ENCODE results near the gene TDRD15.
"Not testable (repeated sequence)": the region's sequence is repeated elsewhere in the genome, so short reads cannot be mapped to it uniquely, and the experiment has no call there.

The TDRD15 gene

GRCh38 chr2:21097331-21097730 is 26.4 kb upstream of the TDRD15 start:
- H3K9me3 ChIP-seq (replicated peaks in 1 of 2; ENCODE audit: control insufficient read depth in 2 of 2, insufficient read depth in 1 of 2, low read depth in 1 of 2, low read length in 2 of 2): no peaks in the 10 kb centered on the region
- no peak overlapping the region for H3K4me2 ChIP-seq (ENCODE audit: insufficient read depth, low read length, poor library complexity, severe bottlenecking)
- no peak overlapping the region for H3K14ac ChIP-seq (ENCODE audit: low read length)
- H2BK120ac ChIP-seq (ENCODE audit: low read depth, low read length): no peak overlapping the region
- H2BK15ac ChIP-seq (ENCODE audit: low read length): no peak overlapping the region
- WGBS, 2 donors (ENCODE audit: extremely low coverage in 2 of 2, insufficient read length in 2 of 2, insufficient replicate concordance in 1 of 2): no CpG with 5 or more reads among the region's 6 CpGs
- H3K9ac ChIP-seq (ENCODE audit: low read depth, low read length, poor library complexity): no peak overlapping the region
- H2AFZ ChIP-seq (ENCODE audit: low read length): no peak overlapping the region
- H3K27me3 ChIP-seq (ENCODE audit: control insufficient read depth in 3 of 3, insufficient read depth in 3 of 3, low read depth in 1 of 3, low read length in 3 of 3): no peaks in the 10 kb centered on the region
- peaks cover 0 to 2% of the 10 kb centered on the region in 2 donors for H3K4me1 ChIP-seq (ENCODE audit: control insufficient read depth in 2 of 2, insufficient read depth in 1 of 2, low read depth in 1 of 2, low read length in 2 of 2)
- no peak for DNase-seq (ENCODE audit: low spot score)
- H3K23ac ChIP-seq (ENCODE audit: low read depth, low read length, poor library complexity): no peak overlapping the region
- H3K36me3 ChIP-seq (replicated peaks in 1 of 2; ENCODE audit: control insufficient read depth in 2 of 2, insufficient read depth in 2 of 2, low read length in 2 of 2): no peaks in the 10 kb centered on the region
- H2BK5ac ChIP-seq (ENCODE audit: low read length): no peak overlapping the region
- no peak overlapping the region for H4K91ac ChIP-seq (ENCODE audit: low read depth, low read length, poor library complexity)
- H3K4ac ChIP-seq (ENCODE audit: low read length): no peak overlapping the region
- no peak overlapping the region for H3K18ac ChIP-seq (ENCODE audit: low read length)
- no peak overlapping the region for H2AK5ac ChIP-seq (ENCODE audit: low read depth, low read length)
- no peak overlapping the region for H3K27ac ChIP-seq (replicated peaks; ENCODE audit: low read length)
- H3K4me3 ChIP-seq (ENCODE audit: low read length in 2 of 2): no peak overlapping the region
- H4K8ac ChIP-seq (ENCODE audit: low read depth, low read length): no peak overlapping the region
- no peaks in the 10 kb centered on the region for H3K79me1 ChIP-seq (ENCODE audit: low read depth, low read length)
- no peak overlapping the region for H2BK12ac ChIP-seq (ENCODE audit: low read length)

GRCh38 chr2:21098294-21098693 is 25.5 kb upstream of the TDRD15 start:
- Histone ChIP-seq H3K9me3 (replicated peaks in 1 of 2; ENCODE audit: control insufficient read depth in 2 of 2, insufficient read depth in 1 of 2, low read depth in 1 of 2, low read length in 2 of 2) (no peaks in the 10 kb centered on the region), H3K14ac (ENCODE audit: low read length) (no peak overlapping the region), H4K91ac (ENCODE audit: low read depth, low read length, poor library complexity) (no peak overlapping the region), H3K4me1 (ENCODE audit: control insufficient read depth in 2 of 2, insufficient read depth in 1 of 2, low read depth in 1 of 2, low read length in 2 of 2) (peaks cover 0 to 2% of the 10 kb centered on the region in 2 donors), H2BK120ac (ENCODE audit: low read depth, low read length) (no peak overlapping the region), H2BK15ac (ENCODE audit: low read length) (no peak overlapping the region), H3K27ac (replicated peaks; ENCODE audit: low read length) (no peak overlapping the region), H3K36me3 (replicated peaks in 1 of 2; ENCODE audit: control insufficient read depth in 2 of 2, insufficient read depth in 2 of 2, low read length in 2 of 2) (no peaks in the 10 kb centered on the region), H3K4me2 (ENCODE audit: insufficient read depth, low read length, poor library complexity, severe bottlenecking) (no peak overlapping the region), H3K4ac (ENCODE audit: low read length) (no peak overlapping the region), H3K18ac (ENCODE audit: low read length) (no peak overlapping the region), H2BK5ac (ENCODE audit: low read length) (no peak overlapping the region), H2AFZ (ENCODE audit: low read length) (no peak overlapping the region), H3K79me1 (ENCODE audit: low read depth, low read length) (no peaks in the 10 kb centered on the region), H2BK12ac (ENCODE audit: low read length) (no peak overlapping the region), H3K4me3 (ENCODE audit: low read length in 2 of 2) (no peak overlapping the region), H2AK5ac (ENCODE audit: low read depth, low read length) (no peak overlapping the region), H3K27me3 (ENCODE audit: control insufficient read depth in 3 of 3, insufficient read depth in 3 of 3, low read depth in 1 of 3, low read length in 3 of 3) (no peaks in the 10 kb centered on the region), H3K9ac (ENCODE audit: low read depth, low read length, poor library complexity) (no peak overlapping the region), H4K8ac (ENCODE audit: low read depth, low read length) (no peak overlapping the region), H3K23ac (ENCODE audit: low read depth, low read length, poor library complexity) (no peak overlapping the region)
- no peak for DNase-seq (ENCODE audit: low spot score)
- WGBS, 2 donors (ENCODE audit: extremely low coverage in 2 of 2, insufficient read length in 2 of 2, insufficient replicate concordance in 1 of 2): no CpG with 5 or more reads among the region's 1 CpG

- Histone ChIP-seq H3K79me1 (ENCODE audit: low read depth, low read length) (no peaks in the 10 kb centered on the region), H3K27ac (replicated peaks; ENCODE audit: low read length) (no peak overlapping the region), H3K36me3 (replicated peaks in 1 of 2; ENCODE audit: control insufficient read depth in 2 of 2, insufficient read depth in 2 of 2, low read length in 2 of 2) (no peaks in the 10 kb centered on the region), H2BK15ac (ENCODE audit: low read length) (no peak overlapping the region), H2AFZ (ENCODE audit: low read length) (no peak overlapping the region), H2AK5ac (ENCODE audit: low read depth, low read length) (no peak overlapping the region), H3K9me3 (replicated peaks in 1 of 2; ENCODE audit: control insufficient read depth in 2 of 2, insufficient read depth in 1 of 2, low read depth in 1 of 2, low read length in 2 of 2) (no peaks in the 10 kb centered on the region), H3K4ac (ENCODE audit: low read length) (no peak overlapping the region), H3K4me1 (ENCODE audit: control insufficient read depth in 2 of 2, insufficient read depth in 1 of 2, low read depth in 1 of 2, low read length in 2 of 2) (peaks cover 0 to 2% of the 10 kb centered on the region in 2 donors), H4K91ac (ENCODE audit: low read depth, low read length, poor library complexity) (no peak overlapping the region), H2BK5ac (ENCODE audit: low read length) (no peak overlapping the region), H3K4me3 (ENCODE audit: low read length in 2 of 2) (no peak overlapping the region), H3K9ac (ENCODE audit: low read depth, low read length, poor library complexity) (no peak overlapping the region), H3K23ac (ENCODE audit: low read depth, low read length, poor library complexity) (no peak overlapping the region), H3K4me2 (ENCODE audit: insufficient read depth, low read length, poor library complexity, severe bottlenecking) (no peak overlapping the region), H4K8ac (ENCODE audit: low read depth, low read length) (no peak overlapping the region), H2BK120ac (ENCODE audit: low read depth, low read length) (no peak overlapping the region), H3K27me3 (ENCODE audit: control insufficient read depth in 3 of 3, insufficient read depth in 3 of 3, low read depth in 1 of 3, low read length in 3 of 3) (no peaks in the 10 kb centered on the region), H3K14ac (ENCODE audit: low read length) (no peak overlapping the region), H2BK12ac (ENCODE audit: low read length) (no peak overlapping the region), H3K18ac (ENCODE audit: low read length) (no peak overlapping the region)
- DNase-seq (ENCODE audit: low spot score): no peak
- WGBS, 2 donors (ENCODE audit: extremely low coverage in 2 of 2, insufficient read length in 2 of 2, insufficient replicate concordance in 1 of 2): no CpG with 5 or more reads among the region's 5 CpGs
Measured at GRCh38 chr2:21099281-21099907, 24.4 kb upstream of the TDRD15 start.

- no CpG with 5 or more reads among the region's 34 CpGs for WGBS, 2 donors (ENCODE audit: extremely low coverage in 2 of 2, insufficient read length in 2 of 2, insufficient replicate concordance in 1 of 2)
- H3K4me2 ChIP-seq (ENCODE audit: insufficient read depth, low read length, poor library complexity, severe bottlenecking): not testable (repeated sequence)
Measured at GRCh38 chr2:21101514-21102155, 22.1 kb upstream of the TDRD15 start.

More at GRCh38 chr2:21101514-21102155, 22.1 kb upstream of the TDRD15 start:
- H3K27me3 ChIP-seq (ENCODE audit: control insufficient read depth in 3 of 3, insufficient read depth in 3 of 3, low read depth in 1 of 3, low read length in 3 of 3); H3K4me1 ChIP-seq (ENCODE audit: control insufficient read depth in 2 of 2, insufficient read depth in 1 of 2, low read depth in 1 of 2, low read length in 2 of 2); H3K14ac ChIP-seq (ENCODE audit: low read length); H3K18ac ChIP-seq (ENCODE audit: low read length); H2BK12ac ChIP-seq (ENCODE audit: low read length); H2AFZ ChIP-seq (ENCODE audit: low read length); H2BK5ac ChIP-seq (ENCODE audit: low read length); H3K27ac ChIP-seq (replicated peaks; ENCODE audit: low read length); H3K4me3 ChIP-seq (ENCODE audit: low read length in 2 of 2); H3K79me1 ChIP-seq (ENCODE audit: low read depth, low read length); H3K4ac ChIP-seq (ENCODE audit: low read length); H3K36me3 ChIP-seq (replicated peaks in 1 of 2; ENCODE audit: control insufficient read depth in 2 of 2, insufficient read depth in 2 of 2, low read length in 2 of 2); DNase-seq (ENCODE audit: low spot score); H2BK15ac ChIP-seq (ENCODE audit: low read length); H4K91ac ChIP-seq (ENCODE audit: low read depth, low read length, poor library complexity); H2BK120ac ChIP-seq (ENCODE audit: low read depth, low read length); H3K23ac ChIP-seq (ENCODE audit: low read depth, low read length, poor library complexity); H3K9me3 ChIP-seq (replicated peaks in 1 of 2; ENCODE audit: control insufficient read depth in 2 of 2, insufficient read depth in 1 of 2, low read depth in 1 of 2, low read length in 2 of 2); H2AK5ac ChIP-seq (ENCODE audit: low read depth, low read length); H3K9ac ChIP-seq (ENCODE audit: low read depth, low read length, poor library complexity); H4K8ac ChIP-seq (ENCODE audit: low read depth, low read length): not testable (repeated sequence)

Data from neuronal stem cell (in vitro differentiated cells).